Caco-2 (cell line): ENCODE results near the gene DSCAM. TPM values are rescaled to one million over a fixed set of nuclear protein-coding genes. Genes with fewer than 3 reads are reported as not detected.

Experiments used
- BruUV-seq: library from RNA; stranded (reverse); fragments of 400-500 nt; replicated peaks from 2 replicates; lab custom pipeline; 2021; lab: Mats Ljungman, UMichigan
- CTCF ChIA-PET: fragments of 300-600 bp; sonication (Branson Sonifier 250); formaldehyde crosslinking; loops from one replicate; lab custom pipeline; 2022; ENCODE audit warnings: antibody characterized with exemption; lab: Charles Lee
- POLR2A ChIA-PET: fragments of 300-600 bp; sonication (Branson Sonifier 250); formaldehyde crosslinking; loops from one replicate; lab custom pipeline; 2022; ENCODE audit warnings: antibody characterized with exemption; lab: Charles Lee
- DNase-seq, 2 experiments: peaks; one replicate each; pipeline versions ENCODE4 v3.0.0 to v3.0.0-alpha.2; 2020 to 2022
- H3K27me3 ChIP-seq: replicated peaks from 2 replicates; pipeline ENCODE4 v1.6.0; 2011; ENCODE audit warnings: low read length; ENCODE audit not compliant: control insufficient read depth, insufficient read depth
- H3K36me3 ChIP-seq: 2 replicates; pipeline ENCODE4 v1.5.1; 2011; ENCODE audit warnings: low read length; ENCODE audit not compliant: control insufficient read depth, insufficient read depth
- H3K4me1 ChIP-seq: fragments of 250-450 bp; sonication (Bioruptor Pico); 2 replicates; pipeline ENCODE4 v1.5.1; 2020; ENCODE audit warnings: mild to moderate bottlenecking
- H3K4me3 ChIP-seq: 2 replicates; pipeline ENCODE4 v1.5.1; 2011; ENCODE audit warnings: low read depth, mild to moderate bottlenecking, control low read depth, low read length
- H3K9me3 ChIP-seq: fragments of 250-450 bp; sonication (Bioruptor Pico); 2 replicates; pipeline ENCODE4 v1.5.1; 2020; ENCODE audit warnings: mild to moderate bottlenecking, moderate library complexity
- H3K27ac Mint-ChIP-seq: one replicate; pipeline ENCODE4 v1.8.0; 2022; ENCODE audit warnings: mixed read lengths; ENCODE audit not compliant: unreplicated experiment
- H3K27me3 Mint-ChIP-seq: one replicate; pipeline ENCODE4 v1.8.0; 2022; ENCODE audit warnings: mixed read lengths; ENCODE audit not compliant: insufficient read depth, unreplicated experiment
- H3K36me3 Mint-ChIP-seq: one replicate; pipeline ENCODE4 v1.8.0; 2022; ENCODE audit warnings: mild to moderate bottlenecking, mixed read lengths; ENCODE audit not compliant: insufficient read depth, unreplicated experiment
- H3K4me1 Mint-ChIP-seq: one replicate; pipeline ENCODE4 v1.8.0; 2022; ENCODE audit warnings: low read depth, mixed read lengths; ENCODE audit not compliant: unreplicated experiment
- H3K4me3 Mint-ChIP-seq: one replicate; pipeline ENCODE4 v1.8.0; 2022; ENCODE audit warnings: mild to moderate bottlenecking, moderate library complexity, mixed read lengths; ENCODE audit not compliant: unreplicated experiment
- H3K9me3 Mint-ChIP-seq: one replicate; pipeline ENCODE4 v1.8.0; 2022; ENCODE audit warnings: mixed read lengths; ENCODE audit not compliant: unreplicated experiment
- CTCF ChIP-seq, 2 experiments: fragments of 200-600 bp in 1 of 2; IDR thresholded peaks; 1 replicate in 1 of 2; 2 replicates in 1 of 2; pipeline versions ENCODE4 v1.5.1 to v1.8.0; 2011 to 2022; ENCODE audit warnings: antibody characterized with exemption in 1 of 2, control low read depth in 1 of 2, inconsistent platforms in 1 of 2, low read depth in 1 of 2, low read length in 1 of 2, mild to moderate bottlenecking in 1 of 2, moderate library complexity in 1 of 2; ENCODE audit not compliant: insufficient read depth in 1 of 2, severe bottlenecking in 1 of 2, unreplicated experiment in 1 of 2
- intact Hi-C: fragments of 100-400 bp; cut with micrococcal nuclease; formaldehyde crosslinking; loops from one replicate; pipeline ENCODE4 v1.10.0; 2022; ENCODE audit not compliant: unreplicated experiment
- total RNA-seq: library from RNA; stranded (reverse); gene quantifications from 2 replicates; pipeline ENCODE4 v1.2.3, GENCODE V29; 2022

The DSCAM gene
- total RNA-seq, 1 experiment from 2014 or later: not detected

GRCh38 chr21:40474513-40474912 is 372.4 kb downstream of the DSCAM start:
- CTCF ChIA-PET: no interaction called here
- H3K27me3 ChIP-seq: no peaks in the 10 kb centered on the region
- Mint-ChIP-seq H3K4me1 (no peaks in the 10 kb centered on the region), H3K4me3 (no peak overlapping the region), H3K27ac (no peak overlapping the region), H3K9me3 (peaks cover 7% of the 10 kb centered on the region), H3K27me3 (peaks cover 3% of the 10 kb centered on the region), H3K36me3 (no peaks in the 10 kb centered on the region)
- no peak for TF ChIP-seq CTCF (IDR thresholded peaks at IDR 0.05; ENCODE audit: insufficient read depth in 1 of 2, low read depth in 1 of 2, low read length in 1 of 2, severe bottlenecking in 1 of 2, unreplicated experiment in 1 of 2)
- H3K9me3 ChIP-seq: no peaks in the 10 kb centered on the region
- H3K36me3 ChIP-seq: no peaks in the 10 kb centered on the region
- intact Hi-C loops: no loop called here
- POLR2A ChIA-PET: no interaction called here
- H3K4me1 ChIP-seq: no peaks in the 10 kb centered on the region
- H3K4me3 ChIP-seq: no peak overlapping the region
- no TSS peak for BruUV-seq
- DNase-seq: no peak

- Mint-ChIP-seq H3K4me3 (no peak overlapping the region), H3K27ac (no peak overlapping the region)
- no TSS peak for BruUV-seq
Observed at GRCh38 chr21:40472013-40472412, 374.9 kb downstream of the DSCAM start.

GRCh38 chr21:40471103-40471502 is 375.9 kb downstream of the DSCAM start:
- Mint-ChIP-seq H3K27me3 (peaks cover 18% of the 10 kb centered on the region), H3K9me3 (no peaks in the 10 kb centered on the region), H3K4me3 (no peak overlapping the region), H3K4me1 (no peaks in the 10 kb centered on the region), H3K27ac (no peak overlapping the region), H3K36me3 (no peaks in the 10 kb centered on the region)
- intact Hi-C loops: no loop called here
- H3K4me3 ChIP-seq: no peak overlapping the region
- no peaks in the 10 kb centered on the region for H3K4me1 ChIP-seq
- ChIA-PET POLR2A (no interaction called here), CTCF (no interaction called here)
- no peaks in the 10 kb centered on the region for H3K36me3 ChIP-seq
- no peaks in the 10 kb centered on the region for H3K9me3 ChIP-seq
- no peaks in the 10 kb centered on the region for H3K27me3 ChIP-seq
- TF ChIP-seq CTCF (IDR thresholded peaks at IDR 0.05; ENCODE audit: insufficient read depth in 1 of 2, low read depth in 1 of 2, low read length in 1 of 2, severe bottlenecking in 1 of 2, unreplicated experiment in 1 of 2): no peak
- no peak for DNase-seq
- no TSS peak for BruUV-seq

More at GRCh38 chr21:40472013-40472412, 374.9 kb downstream of the DSCAM start:
- CTCF ChIA-PET: no interaction called here
- intact Hi-C loops: no loop called here
- no peaks in the 10 kb centered on the region for H3K4me1 Mint-ChIP-seq
- no peaks in the 10 kb centered on the region for H3K27me3 ChIP-seq
- H3K27me3 Mint-ChIP-seq: peaks cover 12% of the 10 kb centered on the region
- H3K4me1 ChIP-seq: no peaks in the 10 kb centered on the region
- no peaks in the 10 kb centered on the region for H3K9me3 ChIP-seq
- no peak for DNase-seq
- no peak for TF ChIP-seq CTCF (IDR thresholded peaks at IDR 0.05; ENCODE audit: insufficient read depth in 1 of 2, low read depth in 1 of 2, low read length in 1 of 2, severe bottlenecking in 1 of 2, unreplicated experiment in 1 of 2)
- H3K4me3 ChIP-seq: no peak overlapping the region
- H3K9me3 Mint-ChIP-seq: no peaks in the 10 kb centered on the region
- POLR2A ChIA-PET: no interaction called here
- H3K36me3 Mint-ChIP-seq: no peaks in the 10 kb centered on the region
- no peaks in the 10 kb centered on the region for H3K36me3 ChIP-seq
